Measurements from ENCODE around the gene KMT2D.
A peak's percentile ranks its signal among the peaks of the same experiment; 100 is the strongest.

Gene KMT2D

DNA sequence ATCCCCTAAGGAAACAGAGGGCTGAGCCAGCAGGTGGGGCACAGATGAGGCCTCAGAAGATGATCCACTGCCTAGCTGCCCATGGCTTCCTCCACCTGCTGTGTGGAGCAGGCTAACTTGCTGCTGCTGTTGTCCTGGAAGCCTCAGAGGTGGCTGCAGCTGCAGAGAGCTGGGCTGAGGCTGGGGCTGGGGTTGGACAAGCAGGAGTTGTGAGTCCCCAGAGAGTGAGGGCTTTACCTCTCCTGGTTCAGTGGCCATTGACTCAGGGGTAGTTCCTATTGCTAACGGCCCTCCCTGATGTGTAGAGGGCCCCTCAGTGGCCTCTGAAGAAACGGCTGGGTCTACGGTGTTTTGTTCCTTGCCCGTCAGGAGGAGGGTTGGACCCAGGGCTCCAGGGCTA, 28.3 kb downstream of the KMT2D start:
- FAIRE-seq = no peak

DNA sequence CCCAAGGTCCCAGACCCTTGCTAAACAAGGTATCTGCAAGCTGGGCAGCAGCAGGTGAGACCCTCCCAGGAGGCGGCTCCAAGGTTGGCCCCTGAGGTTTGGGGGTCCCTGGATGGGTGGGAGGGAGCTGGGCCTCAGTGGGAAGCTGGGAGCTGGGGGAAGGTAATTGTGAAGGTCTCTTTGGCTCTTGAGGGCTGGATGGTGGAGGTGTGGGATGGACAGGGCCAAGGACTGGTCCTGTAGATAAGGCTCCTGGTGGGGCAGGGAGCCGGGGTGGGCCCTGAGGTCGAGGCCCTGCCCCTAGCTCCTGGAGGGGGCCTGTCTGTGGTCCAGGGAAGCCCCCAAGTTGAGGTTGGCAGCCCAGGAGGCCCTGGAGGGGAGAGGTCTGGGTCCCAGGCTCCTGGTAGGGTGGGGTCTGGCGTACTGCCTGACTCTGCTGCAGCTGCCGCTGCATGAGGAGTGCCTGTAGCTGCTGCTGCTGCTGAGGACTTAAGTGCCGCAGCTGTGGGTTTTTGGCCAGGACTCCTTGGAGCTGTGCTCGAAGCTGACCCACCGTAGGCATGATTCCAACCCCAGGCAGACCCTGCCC, 28.9 kb downstream of the KMT2D start:
- no peak for FAIRE-seq

DNA sequence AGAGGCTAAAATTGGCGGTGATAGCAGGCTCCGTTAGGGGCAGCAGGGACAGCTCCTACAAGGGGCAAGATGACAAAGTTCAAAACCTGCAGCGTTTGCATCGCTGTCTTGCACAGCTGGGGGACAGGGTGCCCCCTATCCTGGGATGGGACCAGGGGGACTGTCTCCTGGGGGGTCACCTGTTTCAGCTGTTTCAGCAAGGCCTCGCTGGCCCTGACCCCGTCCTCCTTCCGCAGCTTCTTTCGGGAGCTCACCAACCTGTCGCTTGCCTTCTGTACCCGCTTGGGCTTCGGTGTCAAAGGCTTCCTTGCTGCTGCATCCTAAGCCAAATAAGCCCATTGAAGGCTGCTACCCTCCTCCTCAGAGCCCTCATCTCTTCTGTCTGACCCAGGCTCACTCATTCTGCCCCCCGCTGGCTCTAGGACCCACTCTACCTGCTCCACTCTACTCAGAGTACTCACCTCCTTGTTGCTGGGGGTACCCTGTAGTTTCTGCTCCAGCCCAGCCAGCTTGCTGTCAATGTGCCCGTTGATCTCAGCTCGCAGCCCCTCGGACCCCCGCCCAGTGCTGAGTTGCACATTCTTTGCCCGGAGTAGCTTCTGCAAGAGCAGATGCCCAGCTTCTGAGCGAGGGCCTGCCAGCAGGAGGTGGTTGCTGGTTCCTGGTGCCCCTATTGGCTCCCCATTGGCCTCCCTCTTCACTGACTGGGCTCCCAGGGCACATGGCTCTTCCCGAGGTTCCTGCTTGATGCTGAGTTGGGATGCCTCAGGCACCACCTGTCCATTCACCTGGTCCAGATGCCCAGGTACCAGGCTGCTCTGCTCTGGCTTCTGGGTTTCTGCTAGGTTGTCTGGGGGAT, 29.7 kb downstream of the KMT2D start:
- FAIRE-seq = no peak

DNA sequence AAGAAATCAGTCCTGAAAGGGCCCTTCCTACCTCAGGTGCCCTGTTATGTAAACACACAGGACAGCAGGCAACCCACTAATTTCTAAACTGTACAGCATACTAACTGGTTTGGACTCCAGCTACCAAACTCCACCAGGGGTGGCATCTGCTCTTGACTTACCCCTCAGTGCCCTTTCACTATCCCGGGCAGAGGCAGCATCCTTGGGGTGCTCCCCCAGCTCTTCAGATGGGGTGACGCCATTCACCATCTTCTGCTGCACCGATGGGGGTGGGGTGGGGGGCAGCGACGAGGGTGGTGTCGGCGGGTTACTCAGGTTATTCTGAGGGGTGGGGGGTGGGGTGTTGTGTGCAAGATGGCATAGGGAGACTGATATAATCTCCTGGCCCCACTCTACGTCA, 30.5 kb downstream of the KMT2D start:
- FAIRE-seq = no peak

DNA sequence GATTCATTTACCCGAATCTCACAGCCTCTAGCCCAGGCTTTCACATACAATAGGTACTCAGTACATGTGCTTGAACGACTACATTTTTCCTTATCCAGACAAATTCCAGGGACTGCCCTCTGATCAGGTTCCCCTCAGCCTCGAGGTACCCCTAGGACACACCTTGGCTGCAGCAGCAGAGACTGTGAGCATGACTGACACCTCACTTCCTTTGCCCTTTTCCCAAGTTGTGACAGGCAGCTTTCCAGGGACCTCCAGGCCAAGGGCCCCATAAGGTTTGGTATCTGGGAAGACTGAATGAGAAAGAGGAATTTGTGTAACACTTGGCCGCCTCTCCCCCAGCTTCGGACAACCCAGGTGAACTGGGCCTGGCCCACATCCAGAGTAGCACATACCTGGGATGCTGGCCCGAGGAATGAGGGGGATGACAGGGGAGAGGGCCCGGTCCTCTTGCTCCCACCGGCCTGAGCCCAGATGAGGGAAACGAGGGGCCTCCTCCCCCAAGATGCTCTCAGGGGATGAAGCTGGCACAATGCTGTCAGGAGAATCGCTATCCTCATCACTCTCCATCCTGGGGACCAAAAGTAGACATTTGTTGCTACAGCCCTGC, 31.8 kb downstream of the KMT2D start:
- no peak for FAIRE-seq

DNA sequence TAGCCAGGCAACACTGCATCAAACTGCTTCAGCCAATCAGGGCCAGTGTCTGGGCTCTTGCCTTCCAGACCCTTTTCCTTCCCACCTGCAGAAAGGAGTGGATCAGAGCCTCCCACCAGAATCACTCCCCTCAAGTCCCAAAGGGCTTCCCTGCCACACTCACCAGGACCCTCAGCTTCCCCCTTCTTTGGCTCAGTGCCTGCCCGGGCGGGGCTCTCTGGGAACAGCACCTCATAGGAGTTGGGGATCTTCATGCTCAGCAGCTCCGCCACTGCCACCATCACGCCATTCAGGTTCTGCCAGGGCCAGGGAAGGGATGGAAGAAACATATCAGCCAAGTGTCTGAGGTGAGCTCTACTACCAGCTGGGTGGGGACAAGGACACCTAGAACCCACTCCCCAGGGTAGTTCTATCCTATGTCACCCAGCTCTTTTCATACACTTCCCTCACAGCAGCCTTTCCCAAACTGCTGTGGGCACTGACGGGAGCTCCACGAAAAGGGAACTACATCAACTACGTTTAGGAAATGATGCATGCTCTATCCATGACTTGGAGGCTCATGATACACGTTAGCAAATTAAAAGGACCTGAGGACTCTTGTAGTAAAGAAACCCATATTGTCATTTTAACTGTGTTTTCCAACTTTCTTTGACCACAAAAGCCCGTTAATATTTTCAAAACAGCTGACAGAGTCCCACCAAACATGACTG, 32.6 kb downstream of the KMT2D start:
- FAIRE-seq = no peak

DNA sequence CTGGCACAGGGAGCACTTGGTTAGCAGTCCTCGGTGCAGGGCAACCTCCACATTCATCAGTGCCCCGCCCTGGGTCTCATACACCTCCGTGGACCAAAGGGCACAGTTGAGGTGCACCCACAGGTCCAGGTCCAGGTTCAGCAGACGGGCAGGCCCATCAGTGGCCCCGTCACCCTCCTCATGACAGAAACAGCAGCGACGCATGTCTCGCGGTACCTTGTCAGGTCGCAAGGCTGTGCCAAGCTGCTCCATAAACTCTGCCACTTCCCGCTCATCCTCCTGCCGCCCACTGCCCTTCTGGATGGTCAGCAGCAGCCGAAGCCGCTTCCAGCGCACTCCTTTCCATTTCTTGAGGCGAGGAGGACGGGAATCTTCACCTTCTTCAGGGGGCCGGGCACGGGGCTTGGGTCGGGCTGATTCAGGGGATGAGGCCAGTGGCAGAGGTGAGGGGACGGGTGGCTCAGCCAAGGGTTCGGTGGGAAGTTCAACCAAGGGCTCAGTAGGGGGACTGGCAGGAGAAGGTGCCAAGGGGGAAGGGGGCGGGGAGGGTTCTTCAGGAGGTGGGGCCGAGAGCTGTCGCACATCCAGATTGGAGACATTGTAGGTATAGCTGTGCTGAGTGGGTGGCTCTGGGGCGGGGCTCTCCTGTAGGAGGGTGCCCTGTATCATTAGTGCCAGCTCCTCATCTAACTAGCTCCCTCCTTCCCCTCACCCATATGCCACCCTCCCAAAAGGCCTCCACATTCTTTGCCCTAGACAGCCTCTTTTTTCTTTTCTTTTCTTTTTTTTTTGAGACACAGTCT, 33.7 kb downstream of the KMT2D start:
- FAIRE-seq = no peak

DNA sequence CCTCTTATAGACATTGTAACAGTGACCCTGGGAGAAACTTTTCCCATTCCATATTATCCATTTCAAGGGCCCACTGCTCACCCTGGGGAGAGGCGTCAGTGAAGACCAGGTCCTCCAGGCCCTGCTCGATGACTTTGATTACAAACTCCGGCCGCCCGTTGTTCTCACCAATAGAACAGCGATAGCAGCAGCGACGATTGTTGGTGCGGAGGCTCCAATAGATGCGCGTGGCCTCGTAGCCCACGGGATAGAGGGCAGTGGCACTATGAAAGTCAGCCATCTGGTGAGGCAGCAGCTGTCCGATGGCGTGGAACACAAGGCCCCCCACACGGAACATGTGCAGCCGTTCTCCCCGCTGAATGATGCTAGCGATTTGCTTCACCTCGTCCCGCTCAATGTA, 34.5 kb downstream of the KMT2D start:
- no peak for FAIRE-seq

DNA sequence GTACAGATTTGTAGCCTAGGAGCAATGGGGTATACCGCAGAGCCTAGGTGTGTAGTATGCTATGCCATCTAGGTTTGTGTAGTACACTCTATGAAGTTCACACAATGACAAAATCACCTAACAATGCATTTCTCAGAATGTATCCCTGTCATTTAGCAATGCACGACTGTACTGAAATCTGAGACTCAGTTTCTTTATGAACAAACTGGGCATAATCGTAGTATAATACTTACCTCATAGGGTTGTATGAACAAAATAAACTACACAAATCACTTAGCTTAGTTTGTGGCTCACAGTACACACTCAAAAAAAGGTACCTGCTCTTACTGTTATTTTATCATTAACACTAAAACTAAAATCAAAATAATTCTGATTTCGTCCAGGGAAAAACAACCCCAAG, 35.1 kb downstream of the KMT2D start:
- FAIRE-seq = no peak

DNA sequence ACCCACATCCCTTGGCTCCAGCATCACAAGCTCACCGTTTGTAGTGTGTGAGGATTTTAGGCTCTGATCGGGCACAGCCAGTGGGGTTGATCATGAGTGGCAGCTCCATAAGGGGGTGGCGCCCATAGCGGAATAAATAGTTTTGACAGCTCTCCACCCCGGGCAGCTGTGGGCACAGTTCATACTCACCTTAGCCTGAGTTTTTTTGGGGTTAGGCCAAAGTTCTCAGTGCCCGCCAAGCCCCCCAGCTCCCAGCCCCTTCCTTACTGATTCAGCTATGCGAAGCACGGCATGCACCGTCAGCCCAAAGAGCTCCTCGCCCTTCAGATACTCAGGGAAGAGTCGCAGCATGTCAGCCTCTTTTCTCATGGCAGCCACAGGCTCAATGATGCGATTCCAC, 36.1 kb downstream of the KMT2D start:
- FAIRE-seq = no peak

DNA sequence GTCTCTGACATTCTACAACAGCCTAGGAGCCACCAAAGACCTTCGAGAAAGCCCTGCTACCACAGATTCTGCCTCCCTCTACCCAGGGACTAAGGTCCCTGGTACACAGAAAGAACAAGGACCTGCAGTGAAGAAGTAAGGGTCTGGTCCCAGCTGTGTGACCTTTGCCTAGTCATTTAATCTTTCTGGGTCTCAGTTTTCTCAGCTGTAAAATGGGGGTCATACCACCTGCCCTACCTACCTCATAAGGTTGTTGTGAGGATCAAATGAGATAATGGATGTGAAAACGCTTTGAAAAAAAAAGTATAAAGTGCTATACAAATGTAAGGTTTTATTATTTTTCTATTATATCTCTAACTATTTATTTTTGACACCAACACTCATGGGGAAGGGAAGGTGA, 36.8 kb downstream of the KMT2D start:
- FAIRE-seq = no peak

DNA sequence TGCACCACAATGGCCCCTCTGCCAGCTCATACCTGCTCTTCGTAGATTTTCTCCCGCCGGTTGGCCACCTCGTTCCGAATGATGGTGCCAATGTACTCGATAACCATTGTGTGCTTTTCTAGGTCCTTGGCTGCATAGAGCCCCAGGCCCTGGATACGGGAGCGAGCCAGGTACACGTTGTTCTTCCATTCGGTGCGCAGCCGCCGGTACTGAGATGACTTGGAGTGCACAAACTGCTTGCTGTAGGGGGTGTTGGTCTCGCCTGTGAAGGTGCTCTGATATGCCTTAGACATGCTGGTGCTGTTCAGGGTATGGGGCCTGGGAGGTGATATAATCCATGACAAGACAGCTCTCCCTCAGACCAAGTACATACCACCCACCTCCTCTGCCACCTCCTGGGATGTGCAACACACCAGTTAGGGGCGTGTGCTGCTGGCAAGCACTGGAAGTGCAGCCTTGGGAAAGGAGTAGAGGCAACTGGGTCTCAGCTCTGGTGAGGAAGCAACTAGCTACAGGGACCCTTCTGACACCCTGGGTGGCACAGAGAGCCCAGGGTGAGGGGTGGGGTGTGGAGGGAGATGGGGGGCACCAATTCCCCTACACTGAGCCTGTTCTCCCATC, 37.9 kb downstream of the KMT2D start:
- FAIRE-seq = no peak

DNA sequence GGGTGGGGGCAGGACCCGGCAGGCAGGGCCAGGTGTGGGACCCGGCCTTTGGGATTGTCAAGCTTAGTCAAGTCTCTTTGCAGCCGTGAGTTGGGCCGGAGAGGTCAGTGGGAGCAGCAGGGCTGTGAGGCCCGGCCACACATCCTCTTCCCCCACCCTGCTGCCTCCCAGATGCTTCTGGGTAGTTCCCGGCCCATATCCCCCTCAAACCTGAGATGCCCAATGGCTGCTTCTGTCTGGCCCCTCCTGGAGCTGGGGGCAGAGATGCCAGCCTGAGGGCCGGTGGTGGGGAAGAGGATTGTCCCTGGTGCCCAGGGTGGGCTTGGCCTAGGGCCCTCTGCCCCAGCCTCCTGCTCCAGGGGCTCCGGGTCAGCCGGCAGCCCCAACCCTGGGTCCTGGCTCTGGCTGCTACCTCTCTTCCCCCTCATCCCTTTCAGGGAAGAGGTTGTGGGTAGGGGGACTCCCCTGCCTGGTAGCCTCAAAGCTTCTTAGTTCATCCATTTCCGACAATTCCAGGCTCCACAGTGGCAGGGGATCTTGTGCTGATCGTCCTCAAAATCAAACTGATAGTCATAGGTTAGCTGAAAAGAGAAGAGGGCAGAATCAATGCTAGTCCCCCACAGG, 39.2 kb downstream of the KMT2D start:
- FAIRE-seq = no peak

DNA sequence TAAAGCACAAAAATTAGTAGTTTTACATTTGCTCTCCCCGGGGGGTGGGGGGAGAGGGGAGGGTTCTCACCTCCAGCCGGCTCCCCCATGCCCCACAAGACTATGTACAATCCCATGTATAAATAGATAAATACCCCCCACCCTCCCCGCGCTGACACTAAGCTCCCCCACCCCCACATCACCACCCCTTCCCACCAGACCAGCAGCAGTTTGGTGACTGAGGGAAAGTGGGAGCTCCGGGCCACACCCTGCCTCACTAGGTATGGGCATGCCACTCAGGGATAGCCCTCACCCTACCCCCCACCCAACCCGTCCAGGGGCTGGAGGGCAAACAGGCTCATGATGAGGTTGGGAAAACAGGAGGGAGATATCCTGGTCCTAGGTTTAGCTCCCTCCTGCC, 40.2 kb downstream of the KMT2D start:
- no peak for FAIRE-seq

DNA sequence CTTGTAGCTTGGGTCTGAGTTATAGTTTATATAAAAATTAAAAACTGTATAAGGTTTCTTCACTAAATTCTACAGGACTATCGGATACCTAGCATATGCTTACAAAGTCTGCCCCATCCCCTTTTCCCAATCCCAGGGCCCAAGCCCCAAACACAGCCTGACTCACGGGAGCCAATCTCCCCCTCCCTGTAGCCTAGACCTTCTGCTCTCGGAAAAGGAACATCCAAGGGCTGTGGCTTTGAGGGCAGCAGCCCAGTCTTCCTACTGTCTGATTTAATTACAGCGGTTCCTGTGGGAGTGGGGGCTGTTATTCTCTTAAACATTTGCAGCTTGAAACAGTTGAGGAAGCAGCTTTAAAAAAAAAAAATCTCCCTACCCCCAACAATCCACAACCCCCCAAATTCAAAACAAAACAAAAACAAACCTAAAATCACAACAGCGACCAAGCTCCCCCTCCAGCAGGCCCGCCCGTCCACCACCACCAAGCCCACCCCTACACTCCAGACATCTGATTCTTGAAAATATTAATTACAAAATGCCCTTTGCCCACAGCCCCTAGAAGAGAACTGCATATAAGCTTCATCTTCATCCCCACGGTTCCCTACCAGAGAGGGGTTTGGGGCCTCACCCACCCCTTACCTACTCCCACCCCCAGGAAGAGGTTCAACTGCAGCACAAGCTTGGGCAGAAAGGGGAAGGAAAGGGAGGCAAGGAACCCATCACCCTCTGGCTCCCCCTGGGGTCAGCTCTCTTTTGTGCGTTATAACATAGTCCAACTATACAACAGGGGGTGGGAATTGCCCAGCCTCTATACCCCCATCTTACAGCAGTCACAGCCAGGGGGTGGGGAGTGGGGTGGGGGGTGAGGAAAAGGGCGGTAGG, 40.9 kb downstream of the KMT2D start:
- FAIRE-seq = no peak

DNA sequence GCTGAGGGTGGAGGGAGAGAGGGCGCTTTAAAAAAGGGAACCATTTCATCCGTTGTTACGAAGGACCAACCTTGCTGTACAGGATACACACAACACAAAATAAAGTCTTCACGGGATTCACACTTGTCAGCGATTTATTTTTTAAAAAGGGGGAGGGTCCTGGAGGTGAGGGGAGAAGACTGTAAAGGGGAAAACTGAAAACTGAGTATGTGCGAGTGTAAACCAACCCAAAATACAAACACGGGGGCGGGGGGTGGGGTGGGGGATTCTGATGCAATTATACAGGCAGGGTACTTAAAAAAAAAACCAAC, 41.5 kb downstream of the KMT2D start:
- FAIRE-seq = no peak

DNA sequence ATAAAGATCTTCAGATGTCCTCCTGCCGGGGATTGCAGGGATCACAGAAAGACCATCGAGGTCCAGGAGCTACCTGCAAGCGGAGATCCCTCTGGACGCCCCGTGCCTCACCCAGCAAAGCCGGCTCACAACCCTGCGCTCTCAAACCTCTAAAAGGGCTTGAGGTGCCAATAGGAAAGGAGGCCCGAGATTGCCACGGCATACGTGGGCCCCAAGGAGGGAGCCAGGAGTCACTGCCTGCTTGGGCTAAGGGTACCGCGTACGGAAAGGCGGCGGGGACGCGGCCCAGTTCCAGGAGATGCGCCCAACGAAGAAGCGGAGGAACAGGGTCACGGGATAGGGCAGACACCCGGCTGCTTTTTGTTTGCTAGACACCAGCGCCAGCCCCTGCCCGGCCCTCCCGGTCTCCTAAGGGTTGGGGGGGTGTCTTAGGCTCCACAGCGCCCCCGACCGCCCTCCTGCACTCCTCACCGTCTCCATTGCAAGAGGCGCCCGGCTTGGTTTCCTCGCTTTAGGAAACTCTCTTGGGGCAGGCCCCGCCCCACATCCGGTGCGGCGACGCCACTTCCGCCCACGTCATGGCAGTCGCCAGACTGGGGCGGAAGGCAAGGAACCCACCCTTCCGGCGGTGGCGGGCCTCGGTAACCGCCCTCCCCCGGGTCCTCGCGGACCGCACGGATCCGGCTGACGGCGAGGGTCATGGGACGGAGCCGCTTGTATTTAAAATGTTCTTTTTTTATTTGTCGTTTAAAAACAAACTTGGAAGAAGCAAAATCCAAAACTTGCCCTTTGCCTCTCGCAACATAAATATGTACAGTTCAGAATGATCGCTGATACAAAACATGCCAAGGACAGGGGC, 42.1 kb downstream of the KMT2D start, which contains the start of gene PRKAG1:
Gene PRKAG1 (minus strand): TSS at position 516 of the 859 bp plus-strand sequence. CDS start 36 bp downstream, at position 480.
- FAIRE-seq = peak; percentile 93

DNA sequence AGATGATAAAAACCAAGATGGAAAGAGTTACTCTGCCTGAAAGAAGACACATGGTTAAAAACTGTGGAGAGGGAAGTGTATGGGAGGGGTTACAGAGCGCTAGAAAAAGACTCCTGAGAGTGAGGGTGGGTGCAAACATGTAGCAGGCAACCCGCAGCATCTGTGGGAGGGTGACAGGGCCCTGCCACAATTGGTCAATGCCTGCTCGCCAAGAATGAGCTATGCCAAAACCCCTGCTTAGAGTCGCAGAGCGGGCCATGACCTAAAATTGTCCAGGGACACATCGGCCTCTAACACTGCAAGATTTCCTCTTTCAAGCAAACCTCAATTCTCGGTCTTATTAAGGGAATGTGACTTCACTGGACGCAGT, 42.7 kb downstream of the KMT2D start:
- no peak for FAIRE-seq

DNA sequence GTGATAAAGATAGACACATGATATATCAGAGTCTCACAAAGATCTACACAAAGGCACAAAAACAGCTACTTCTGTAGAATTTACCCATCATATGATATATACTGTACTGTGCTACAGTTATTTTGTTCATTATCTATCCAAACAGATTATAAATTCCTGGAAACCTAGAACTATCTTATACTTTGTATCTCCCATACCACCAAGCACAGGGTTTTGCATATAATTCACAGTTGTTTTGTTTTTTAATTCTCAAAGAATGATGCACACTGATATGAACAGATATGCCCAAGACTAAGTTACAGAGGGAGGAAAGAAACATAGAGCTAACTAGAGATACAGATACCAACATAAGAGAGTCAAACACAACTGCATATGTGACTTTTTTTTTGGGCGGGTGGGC, 45.4 kb downstream of the KMT2D start:
- FAIRE-seq = no peak

DNA sequence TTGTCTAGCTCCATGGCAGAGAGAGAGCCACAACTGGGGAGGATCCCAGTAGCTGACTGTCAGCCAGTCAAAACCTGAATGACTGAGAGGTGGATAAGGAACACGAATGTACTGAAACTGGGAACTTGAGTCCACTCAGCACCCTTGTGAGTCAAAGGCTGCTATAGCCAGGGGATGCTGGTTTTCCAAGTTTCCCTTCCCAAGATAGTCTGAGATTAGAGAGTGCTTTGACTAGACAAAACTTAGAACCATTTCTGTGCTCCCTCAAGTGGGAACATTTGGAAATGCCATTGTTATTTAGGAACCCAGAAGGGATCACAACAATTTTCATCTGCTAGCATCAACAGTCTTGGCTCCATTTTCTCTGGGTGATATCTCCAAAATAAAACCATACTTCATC, 46.0 kb downstream of the KMT2D start:
- FAIRE-seq = no peak
